WTC11 (cell line): ENCODE data around the gene AIF1.

Source experiments
- ETV6 ChIP-seq: sonication (generic); formaldehyde crosslinking; IDR thresholded peaks from 2 replicates; pipeline ENCODE4 v1.8.1; 2022; ENCODE audit warnings: mild to moderate bottlenecking, missing genetic modification reagents
- MYBL2 ChIP-seq: sonication (generic); formaldehyde crosslinking; IDR thresholded peaks from 2 replicates; pipeline ENCODE4 v1.8.1; 2023; ENCODE audit warnings: mild to moderate bottlenecking, moderate library complexity, missing genetic modification reagents
- NFYB ChIP-seq: sonication (generic); formaldehyde crosslinking; conservative IDR thresholded peaks from 2 replicates; pipeline ENCODE4 v1.8.0; 2022; ENCODE audit warnings: low read depth, missing genetic modification reagents
- TF ChIP-seq, protein P1 (sequence below): fragments of 200-600 bp; IDR thresholded peaks from 2 replicates; pipeline ENCODE4 v1.8.0; 2022; ENCODE audit warnings: antibody characterized with exemption
- TF ChIP-seq, protein P2 (sequence below): sonication (generic); formaldehyde crosslinking; IDR thresholded peaks from 2 replicates; pipeline ENCODE4 v1.8.1; 2022; ENCODE audit warnings: low read depth, mild to moderate bottlenecking, moderate library complexity, missing genetic modification reagents, borderline replicate concordance
- TF ChIP-seq, protein P3 (sequence below): sonication (generic); formaldehyde crosslinking; IDR thresholded peaks from 2 replicates; pipeline ENCODE4 v1.8.0; 2022; ENCODE audit warnings: mild to moderate bottlenecking, missing genetic modification reagents
- TF ChIP-seq, protein P4 (sequence below): sonication (generic); formaldehyde crosslinking; IDR thresholded peaks from 2 replicates; pipeline ENCODE4 v1.8.1; 2022; ENCODE audit warnings: low read depth, missing genetic modification reagents, borderline replicate concordance
- TF ChIP-seq, protein P5 (sequence below): sonication (generic); formaldehyde crosslinking; IDR thresholded peaks from 2 replicates; pipeline ENCODE4 v1.8.1; 2022; ENCODE audit warnings: missing genetic modification reagents, borderline replicate concordance
- TF ChIP-seq, protein P6 (sequence below): sonication (generic); formaldehyde crosslinking; IDR thresholded peaks from 2 replicates; pipeline ENCODE4 v1.8.0; 2023; ENCODE audit warnings: mild to moderate bottlenecking, missing genetic modification reagents
- TF ChIP-seq, protein P7 (sequence below): fragments of 250-450 bp; sonication (Bioruptor Pico); IDR thresholded peaks from 2 replicates; pipeline ENCODE4 v2.1.2; 2022; ENCODE audit warnings: mild to moderate bottlenecking, moderate library complexity

DNA sequence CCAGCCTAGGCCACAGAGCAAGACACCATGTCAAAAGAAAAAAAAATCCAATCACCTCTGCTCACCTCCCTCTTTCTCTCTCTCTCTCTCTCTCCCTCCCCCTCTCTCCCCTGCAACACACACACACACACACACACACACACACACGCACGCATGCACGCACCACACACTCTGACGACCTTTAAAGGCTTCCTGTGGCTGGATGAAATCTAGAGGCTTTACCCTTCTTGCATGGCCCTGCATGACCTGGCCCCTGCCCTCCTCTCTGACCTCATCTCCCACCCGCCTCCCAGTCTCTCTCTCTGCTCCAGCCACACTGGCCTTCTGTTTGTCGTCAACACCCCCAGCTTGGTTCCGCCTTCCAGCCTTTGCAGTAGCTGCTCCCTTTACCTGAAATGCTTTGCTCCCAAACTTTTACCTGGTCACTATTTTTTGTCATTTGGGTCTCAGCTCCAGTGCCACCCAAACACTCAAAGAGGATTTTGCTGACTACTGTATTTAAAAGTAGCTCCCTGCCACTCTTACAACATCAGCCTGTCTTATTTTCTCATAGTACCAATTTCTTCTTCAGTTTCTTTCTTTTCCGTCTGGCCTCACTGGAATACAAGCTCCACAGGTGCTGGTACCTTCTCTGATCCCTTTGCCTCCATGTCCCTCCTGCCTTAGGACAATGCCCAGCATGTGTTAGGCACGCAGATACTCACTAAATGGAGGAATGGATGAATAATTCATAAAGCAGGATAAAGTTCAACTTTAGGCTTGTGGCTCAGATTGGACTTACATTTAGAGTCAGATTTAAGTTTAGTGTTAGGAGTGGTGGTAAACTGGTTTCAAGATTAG lies 47.3 kb upstream of the AIF1 start:
- TF ChIP-seq ETV6 (no peak), NFYB (CRISPR knock-in tag) (no peak), MYBL2 (CRISPR knock-in tag) (no peak)
- TF ChIP-seq, protein P1, sequence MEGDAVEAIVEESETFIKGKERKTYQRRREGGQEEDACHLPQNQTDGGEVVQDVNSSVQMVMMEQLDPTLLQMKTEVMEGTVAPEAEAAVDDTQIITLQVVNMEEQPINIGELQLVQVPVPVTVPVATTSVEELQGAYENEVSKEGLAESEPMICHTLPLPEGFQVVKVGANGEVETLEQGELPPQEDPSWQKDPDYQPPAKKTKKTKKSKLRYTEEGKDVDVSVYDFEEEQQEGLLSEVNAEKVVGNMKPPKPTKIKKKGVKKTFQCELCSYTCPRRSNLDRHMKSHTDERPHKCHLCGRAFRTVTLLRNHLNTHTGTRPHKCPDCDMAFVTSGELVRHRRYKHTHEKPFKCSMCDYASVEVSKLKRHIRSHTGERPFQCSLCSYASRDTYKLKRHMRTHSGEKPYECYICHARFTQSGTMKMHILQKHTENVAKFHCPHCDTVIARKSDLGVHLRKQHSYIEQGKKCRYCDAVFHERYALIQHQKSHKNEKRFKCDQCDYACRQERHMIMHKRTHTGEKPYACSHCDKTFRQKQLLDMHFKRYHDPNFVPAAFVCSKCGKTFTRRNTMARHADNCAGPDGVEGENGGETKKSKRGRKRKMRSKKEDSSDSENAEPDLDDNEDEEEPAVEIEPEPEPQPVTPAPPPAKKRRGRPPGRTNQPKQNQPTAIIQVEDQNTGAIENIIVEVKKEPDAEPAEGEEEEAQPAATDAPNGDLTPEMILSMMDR: no peak
- TF ChIP-seq, protein P2, sequence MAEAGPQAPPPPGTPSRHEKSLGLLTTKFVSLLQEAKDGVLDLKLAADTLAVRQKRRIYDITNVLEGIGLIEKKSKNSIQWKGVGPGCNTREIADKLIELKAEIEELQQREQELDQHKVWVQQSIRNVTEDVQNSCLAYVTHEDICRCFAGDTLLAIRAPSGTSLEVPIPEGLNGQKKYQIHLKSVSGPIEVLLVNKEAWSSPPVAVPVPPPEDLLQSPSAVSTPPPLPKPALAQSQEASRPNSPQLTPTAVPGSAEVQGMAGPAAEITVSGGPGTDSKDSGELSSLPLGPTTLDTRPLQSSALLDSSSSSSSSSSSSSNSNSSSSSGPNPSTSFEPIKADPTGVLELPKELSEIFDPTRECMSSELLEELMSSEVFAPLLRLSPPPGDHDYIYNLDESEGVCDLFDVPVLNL (CRISPR knock-in tag): no peak
- TF ChIP-seq, protein P3, sequence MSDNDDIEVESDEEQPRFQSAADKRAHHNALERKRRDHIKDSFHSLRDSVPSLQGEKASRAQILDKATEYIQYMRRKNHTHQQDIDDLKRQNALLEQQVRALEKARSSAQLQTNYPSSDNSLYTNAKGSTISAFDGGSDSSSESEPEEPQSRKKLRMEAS (CRISPR knock-in tag): no peak
- TF ChIP-seq, protein P4, sequence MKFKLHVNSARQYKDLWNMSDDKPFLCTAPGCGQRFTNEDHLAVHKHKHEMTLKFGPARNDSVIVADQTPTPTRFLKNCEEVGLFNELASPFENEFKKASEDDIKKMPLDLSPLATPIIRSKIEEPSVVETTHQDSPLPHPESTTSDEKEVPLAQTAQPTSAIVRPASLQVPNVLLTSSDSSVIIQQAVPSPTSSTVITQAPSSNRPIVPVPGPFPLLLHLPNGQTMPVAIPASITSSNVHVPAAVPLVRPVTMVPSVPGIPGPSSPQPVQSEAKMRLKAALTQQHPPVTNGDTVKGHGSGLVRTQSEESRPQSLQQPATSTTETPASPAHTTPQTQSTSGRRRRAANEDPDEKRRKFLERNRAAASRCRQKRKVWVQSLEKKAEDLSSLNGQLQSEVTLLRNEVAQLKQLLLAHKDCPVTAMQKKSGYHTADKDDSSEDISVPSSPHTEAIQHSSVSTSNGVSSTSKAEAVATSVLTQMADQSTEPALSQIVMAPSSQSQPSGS (CRISPR knock-in tag): no peak
- TF ChIP-seq, protein P5, sequence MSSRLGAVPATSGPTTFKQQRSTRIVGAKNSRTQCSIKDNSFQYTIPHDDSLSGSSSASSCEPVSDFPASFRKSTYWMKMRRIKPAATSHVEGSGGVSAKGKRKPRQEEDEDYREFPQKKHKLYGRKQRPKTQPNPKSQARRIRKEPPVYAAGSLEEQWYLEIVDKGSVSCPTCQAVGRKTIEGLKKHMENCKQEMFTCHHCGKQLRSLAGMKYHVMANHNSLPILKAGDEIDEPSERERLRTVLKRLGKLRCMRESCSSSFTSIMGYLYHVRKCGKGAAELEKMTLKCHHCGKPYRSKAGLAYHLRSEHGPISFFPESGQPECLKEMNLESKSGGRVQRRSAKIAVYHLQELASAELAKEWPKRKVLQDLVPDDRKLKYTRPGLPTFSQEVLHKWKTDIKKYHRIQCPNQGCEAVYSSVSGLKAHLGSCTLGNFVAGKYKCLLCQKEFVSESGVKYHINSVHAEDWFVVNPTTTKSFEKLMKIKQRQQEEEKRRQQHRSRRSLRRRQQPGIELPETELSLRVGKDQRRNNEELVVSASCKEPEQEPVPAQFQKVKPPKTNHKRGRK (CRISPR knock-in tag): no peak
- TF ChIP-seq, protein P6, sequence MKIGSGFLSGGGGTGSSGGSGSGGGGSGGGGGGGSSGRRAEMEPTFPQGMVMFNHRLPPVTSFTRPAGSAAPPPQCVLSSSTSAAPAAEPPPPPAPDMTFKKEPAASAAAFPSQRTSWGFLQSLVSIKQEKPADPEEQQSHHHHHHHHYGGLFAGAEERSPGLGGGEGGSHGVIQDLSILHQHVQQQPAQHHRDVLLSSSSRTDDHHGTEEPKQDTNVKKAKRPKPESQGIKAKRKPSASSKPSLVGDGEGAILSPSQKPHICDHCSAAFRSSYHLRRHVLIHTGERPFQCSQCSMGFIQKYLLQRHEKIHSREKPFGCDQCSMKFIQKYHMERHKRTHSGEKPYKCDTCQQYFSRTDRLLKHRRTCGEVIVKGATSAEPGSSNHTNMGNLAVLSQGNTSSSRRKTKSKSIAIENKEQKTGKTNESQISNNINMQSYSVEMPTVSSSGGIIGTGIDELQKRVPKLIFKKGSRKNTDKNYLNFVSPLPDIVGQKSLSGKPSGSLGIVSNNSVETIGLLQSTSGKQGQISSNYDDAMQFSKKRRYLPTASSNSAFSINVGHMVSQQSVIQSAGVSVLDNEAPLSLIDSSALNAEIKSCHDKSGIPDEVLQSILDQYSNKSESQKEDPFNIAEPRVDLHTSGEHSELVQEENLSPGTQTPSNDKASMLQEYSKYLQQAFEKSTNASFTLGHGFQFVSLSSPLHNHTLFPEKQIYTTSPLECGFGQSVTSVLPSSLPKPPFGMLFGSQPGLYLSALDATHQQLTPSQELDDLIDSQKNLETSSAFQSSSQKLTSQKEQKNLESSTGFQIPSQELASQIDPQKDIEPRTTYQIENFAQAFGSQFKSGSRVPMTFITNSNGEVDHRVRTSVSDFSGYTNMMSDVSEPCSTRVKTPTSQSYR (CRISPR knock-in tag): no peak
- TF ChIP-seq, protein P7, sequence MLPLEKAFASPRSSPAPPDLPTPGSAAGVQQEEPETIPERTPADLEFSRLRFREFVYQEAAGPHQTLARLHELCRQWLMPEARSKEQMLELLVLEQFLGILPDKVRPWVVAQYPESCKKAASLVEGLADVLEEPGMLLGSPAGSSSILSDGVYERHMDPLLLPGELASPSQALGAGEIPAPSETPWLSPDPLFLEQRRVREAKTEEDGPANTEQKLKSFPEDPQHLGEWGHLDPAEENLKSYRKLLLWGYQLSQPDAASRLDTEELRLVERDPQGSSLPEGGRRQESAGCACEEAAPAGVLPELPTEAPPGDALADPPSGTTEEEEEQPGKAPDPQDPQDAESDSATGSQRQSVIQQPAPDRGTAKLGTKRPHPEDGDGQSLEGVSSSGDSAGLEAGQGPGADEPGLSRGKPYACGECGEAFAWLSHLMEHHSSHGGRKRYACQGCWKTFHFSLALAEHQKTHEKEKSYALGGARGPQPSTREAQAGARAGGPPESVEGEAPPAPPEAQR (CRISPR knock-in tag): no peak
